ENCODE measurements around the gene WNK2. TPM values are rescaled to one million over a fixed set of nuclear protein-coding genes. Genes with fewer than 3 reads are reported as not detected.

WNK2 gene
- total RNA-seq, 1 donor from 2014 or later = 1.9 TPM

DNA sequence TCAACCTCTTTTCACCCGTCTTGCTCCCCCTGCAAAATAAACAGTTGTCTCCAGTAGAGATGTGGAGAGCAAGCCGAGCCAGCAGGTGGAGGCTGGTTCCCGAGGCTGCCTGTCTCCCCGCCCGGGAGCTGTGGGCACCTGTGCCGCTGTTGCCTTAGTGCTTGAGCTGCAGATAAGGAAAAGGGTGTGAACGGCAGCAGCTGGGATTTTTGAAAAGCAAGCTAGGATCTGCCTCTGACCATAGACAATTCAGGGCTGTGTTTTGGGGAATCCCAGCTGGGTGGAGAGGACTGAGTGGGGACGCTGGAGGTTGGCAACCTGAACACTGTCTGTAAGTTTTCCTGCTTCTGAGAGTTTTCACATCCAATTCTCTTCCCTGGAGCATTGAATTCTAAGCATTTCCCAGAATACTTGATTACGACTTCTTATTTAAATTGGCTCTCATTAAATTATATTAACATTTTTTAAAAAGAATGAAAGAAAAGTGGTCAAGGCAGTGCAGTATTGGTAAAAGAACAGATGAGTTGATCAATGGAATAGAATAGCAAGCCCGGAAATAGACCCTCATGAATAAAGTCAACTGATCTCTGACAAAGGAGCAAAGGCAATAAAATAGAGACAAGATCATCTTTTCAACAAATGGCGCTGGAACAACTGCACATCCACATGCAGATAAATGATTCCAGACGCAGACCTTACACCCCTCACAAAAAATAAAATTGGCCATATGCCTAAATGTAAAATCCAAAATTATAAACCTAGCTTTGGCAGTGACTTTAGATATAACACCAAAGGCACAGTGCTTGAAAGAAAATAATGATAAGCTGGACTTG, 9.7 kb downstream of the WNK2 start:
- no peak overlapping the region for H3K9ac ChIP-seq (ENCODE audit: low read length)
- DNase-seq (ENCODE audit: low read depth) (no peak), FAIRE-seq (no peak)
- H3K27me3 ChIP-seq (ENCODE audit: insufficient read depth, low read length) = peaks cover 3% of the 10 kb centered on the region
- H4K20me1 ChIP-seq (ENCODE audit: insufficient read depth, low read length) = no peaks in the 10 kb centered on the region
- TF ChIP-seq, protein P1, sequence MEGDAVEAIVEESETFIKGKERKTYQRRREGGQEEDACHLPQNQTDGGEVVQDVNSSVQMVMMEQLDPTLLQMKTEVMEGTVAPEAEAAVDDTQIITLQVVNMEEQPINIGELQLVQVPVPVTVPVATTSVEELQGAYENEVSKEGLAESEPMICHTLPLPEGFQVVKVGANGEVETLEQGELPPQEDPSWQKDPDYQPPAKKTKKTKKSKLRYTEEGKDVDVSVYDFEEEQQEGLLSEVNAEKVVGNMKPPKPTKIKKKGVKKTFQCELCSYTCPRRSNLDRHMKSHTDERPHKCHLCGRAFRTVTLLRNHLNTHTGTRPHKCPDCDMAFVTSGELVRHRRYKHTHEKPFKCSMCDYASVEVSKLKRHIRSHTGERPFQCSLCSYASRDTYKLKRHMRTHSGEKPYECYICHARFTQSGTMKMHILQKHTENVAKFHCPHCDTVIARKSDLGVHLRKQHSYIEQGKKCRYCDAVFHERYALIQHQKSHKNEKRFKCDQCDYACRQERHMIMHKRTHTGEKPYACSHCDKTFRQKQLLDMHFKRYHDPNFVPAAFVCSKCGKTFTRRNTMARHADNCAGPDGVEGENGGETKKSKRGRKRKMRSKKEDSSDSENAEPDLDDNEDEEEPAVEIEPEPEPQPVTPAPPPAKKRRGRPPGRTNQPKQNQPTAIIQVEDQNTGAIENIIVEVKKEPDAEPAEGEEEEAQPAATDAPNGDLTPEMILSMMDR (IDR thresholded peaks at IDR 0.05; ENCODE audit: insufficient read depth, low read depth, low read length) = no peak
- no peak for TF ChIP-seq EZH2 (IDR thresholded peaks at IDR 0.05; ENCODE audit: insufficient read depth, low read length)
- H3K4me1 Mint-ChIP-seq (ENCODE audit: low read depth, unreplicated experiment) = no peaks in the 10 kb centered on the region
- no peak overlapping the region for H2AFZ ChIP-seq (ENCODE audit: low read depth, low read length)
- peaks cover 2% of the 10 kb centered on the region for H3K9me3 Mint-ChIP-seq (ENCODE audit: unreplicated experiment)
- peaks cover 35% of the 10 kb centered on the region for H3K27me3 Mint-ChIP-seq (ENCODE audit: low read depth, unreplicated experiment)
- no peaks in the 10 kb centered on the region for H3K36me3 ChIP-seq (ENCODE audit: insufficient read depth, low read length)
- H3K27ac Mint-ChIP-seq (ENCODE audit: unreplicated experiment) = no peak overlapping the region
- H3K27ac ChIP-seq (ENCODE audit: low read depth, low read length) = no peak overlapping the region
- H3K9me3 ChIP-seq (ENCODE audit: insufficient read depth, low read depth, low read length) = no peaks in the 10 kb centered on the region
- H3K4me2 ChIP-seq (ENCODE audit: low read length) = no peak overlapping the region
- H3K4me1 ChIP-seq (ENCODE audit: insufficient read depth, low read length) = no peaks in the 10 kb centered on the region
- no peaks in the 10 kb centered on the region for H3K79me2 ChIP-seq (ENCODE audit: insufficient read depth, low read length)
- no peak overlapping the region for H3K4me3 Mint-ChIP-seq (ENCODE audit: unreplicated experiment)
- no peak overlapping the region for H3K4me3 ChIP-seq (ENCODE audit: insufficient read depth, low read depth, low read length)
- H3K36me3 Mint-ChIP-seq (ENCODE audit: low read depth, unreplicated experiment) = peaks cover 3% of the 10 kb centered on the region

DNA sequence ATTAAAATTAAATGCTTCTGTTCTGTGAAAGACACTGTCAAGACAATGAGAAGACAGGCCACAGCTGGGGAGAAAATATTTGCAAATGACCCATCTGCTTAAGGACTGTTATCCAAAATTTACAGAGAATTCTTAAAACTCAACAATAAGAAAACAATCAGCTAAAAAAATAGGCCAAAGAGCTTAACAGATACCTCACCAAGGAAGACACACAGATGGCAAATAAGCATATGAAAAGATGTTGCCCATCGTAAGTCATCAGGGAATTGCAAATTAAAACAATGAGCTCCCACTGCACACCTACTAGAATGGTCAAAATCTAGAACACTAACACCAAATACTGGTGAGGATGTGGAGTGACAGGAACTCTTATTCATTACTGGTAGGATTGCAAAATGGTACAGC, 10.3 kb downstream of the WNK2 start:
- H3K9ac ChIP-seq (ENCODE audit: low read length) = no peak overlapping the region
- H3K27me3 ChIP-seq (ENCODE audit: insufficient read depth, low read length) = peaks cover 3% of the 10 kb centered on the region
- no peaks in the 10 kb centered on the region for H4K20me1 ChIP-seq (ENCODE audit: insufficient read depth, low read length)
- peaks cover 2% of the 10 kb centered on the region for H3K9me3 Mint-ChIP-seq (ENCODE audit: unreplicated experiment)
- no peak for TF ChIP-seq EZH2 (IDR thresholded peaks at IDR 0.05; ENCODE audit: insufficient read depth, low read length)
- TF ChIP-seq, protein P1 (IDR thresholded peaks at IDR 0.05; ENCODE audit: insufficient read depth, low read depth, low read length) = no peak
- H3K27me3 Mint-ChIP-seq (ENCODE audit: low read depth, unreplicated experiment) = peaks cover 33% of the 10 kb centered on the region
- no peaks in the 10 kb centered on the region for H3K4me1 ChIP-seq (ENCODE audit: insufficient read depth, low read length)
- no peaks in the 10 kb centered on the region for H3K9me3 ChIP-seq (ENCODE audit: insufficient read depth, low read depth, low read length)
- DNase-seq (ENCODE audit: low read depth) (no peak), FAIRE-seq (no peak)
- no peak overlapping the region for H3K4me3 ChIP-seq (ENCODE audit: insufficient read depth, low read depth, low read length)
- no peak overlapping the region for H2AFZ ChIP-seq (ENCODE audit: low read depth, low read length)
- H3K79me2 ChIP-seq (ENCODE audit: insufficient read depth, low read length) = no peaks in the 10 kb centered on the region
- H3K4me3 Mint-ChIP-seq (ENCODE audit: unreplicated experiment) = no peak overlapping the region
- H3K36me3 Mint-ChIP-seq (ENCODE audit: low read depth, unreplicated experiment) = peaks cover 3% of the 10 kb centered on the region
- no peaks in the 10 kb centered on the region for H3K36me3 ChIP-seq (ENCODE audit: insufficient read depth, low read length)
- no peak overlapping the region for H3K27ac Mint-ChIP-seq (ENCODE audit: unreplicated experiment)
- no peak overlapping the region for H3K27ac ChIP-seq (ENCODE audit: low read depth, low read length)
- no peaks in the 10 kb centered on the region for H3K4me1 Mint-ChIP-seq (ENCODE audit: low read depth, unreplicated experiment)
- H3K4me2 ChIP-seq (ENCODE audit: low read length) = no peak overlapping the region

GRCh38 chr9:93194641-93195040, 10.7 kb downstream of the WNK2 start:
- Mint-ChIP-seq H3K36me3 (ENCODE audit: low read depth, unreplicated experiment) (peaks cover 3% of the 10 kb centered on the region), H3K4me1 (ENCODE audit: low read depth, unreplicated experiment) (no peaks in the 10 kb centered on the region)

More at GRCh38 chr9:93194641-93195040, 10.7 kb downstream of the WNK2 start:
- Histone ChIP-seq H4K20me1 (ENCODE audit: insufficient read depth, low read length) (no peaks in the 10 kb centered on the region), H3K9me3 (ENCODE audit: insufficient read depth, low read depth, low read length) (no peaks in the 10 kb centered on the region), H3K36me3 (ENCODE audit: insufficient read depth, low read length) (no peaks in the 10 kb centered on the region), H3K9ac (ENCODE audit: low read length) (no peak overlapping the region), H2AFZ (ENCODE audit: low read depth, low read length) (no peak overlapping the region), H3K4me2 (ENCODE audit: low read length) (no peak overlapping the region), H3K4me1 (ENCODE audit: insufficient read depth, low read length) (no peaks in the 10 kb centered on the region), H3K4me3 (ENCODE audit: insufficient read depth, low read depth, low read length) (no peak overlapping the region), H3K79me2 (ENCODE audit: insufficient read depth, low read length) (no peaks in the 10 kb centered on the region), H3K27me3 (ENCODE audit: insufficient read depth, low read length) (peaks cover 3% of the 10 kb centered on the region), H3K27ac (ENCODE audit: low read depth, low read length) (no peak overlapping the region)
- H3K4me3 Mint-ChIP-seq (ENCODE audit: unreplicated experiment) = no peak overlapping the region
- DNase-seq (ENCODE audit: low read depth) (no peak), FAIRE-seq (no peak)
- no peak overlapping the region for H3K27ac Mint-ChIP-seq (ENCODE audit: unreplicated experiment)
- H3K27me3 Mint-ChIP-seq (ENCODE audit: low read depth, unreplicated experiment) = peaks cover 29% of the 10 kb centered on the region
- TF ChIP-seq, protein P1 (IDR thresholded peaks at IDR 0.05; ENCODE audit: insufficient read depth, low read depth, low read length) = no peak
- TF ChIP-seq EZH2 (IDR thresholded peaks at IDR 0.05; ENCODE audit: insufficient read depth, low read length) = no peak
- H3K9me3 Mint-ChIP-seq (ENCODE audit: unreplicated experiment) = peaks cover 2% of the 10 kb centered on the region
